ENCODE data around the gene RSRC2. TPM values are rescaled to one million over a fixed set of nuclear protein-coding genes. Genes with fewer than 3 reads are reported as not detected.

RSRC2 gene
- total RNA-seq, 6 experiments from 2014 or later = 38.7 to 52.7 (median 44.2) TPM

GRCh38 chr12:122560138-122560537 lies 33.4 kb upstream of the RSRC2 start:
- no peak overlapping the region for H3K4me3 Mint-ChIP-seq
- no peak for TF ChIP-seq CTCF (IDR thresholded peaks at IDR 0.05)
- H3K27ac Mint-ChIP-seq = no peak overlapping the region
- no peaks in the 10 kb centered on the region for H3K4me1 Mint-ChIP-seq (ENCODE audit: low read depth)
- peaks cover 11% of the 10 kb centered on the region; the same call in 1 of the 2 replicates for H3K36me3 Mint-ChIP-seq (ENCODE audit: low read depth)
- no peaks in the 10 kb centered on the region for H3K27me3 Mint-ChIP-seq (ENCODE audit: insufficient read depth)
- no peaks in the 10 kb centered on the region for H3K9me3 Mint-ChIP-seq
- DNase-seq = no peak

GRCh38 chr12:122558745-122559641 lies 32.3 kb upstream of the RSRC2 start:
- no peaks in the 10 kb centered on the region for H3K27me3 Mint-ChIP-seq (ENCODE audit: insufficient read depth)
- no peak for DNase-seq
- no peaks in the 10 kb centered on the region for H3K9me3 Mint-ChIP-seq
- H3K4me3 Mint-ChIP-seq = no peak overlapping the region
- H3K4me1 Mint-ChIP-seq (ENCODE audit: low read depth) = no peaks in the 10 kb centered on the region
- no peak for TF ChIP-seq CTCF (IDR thresholded peaks at IDR 0.05)
- peaks cover 16% of the 10 kb centered on the region; the same call in 1 of the 2 replicates for H3K36me3 Mint-ChIP-seq (ENCODE audit: low read depth)
- no peak overlapping the region for H3K27ac Mint-ChIP-seq

GRCh38 chr12:122547330-122547729 lies 20.6 kb upstream of the RSRC2 start:
- H3K27me3 Mint-ChIP-seq (ENCODE audit: insufficient read depth) = no peaks in the 10 kb centered on the region; the same call in 1 of the 2 replicates
- no peaks in the 10 kb centered on the region for H3K9me3 Mint-ChIP-seq
- H3K4me3 Mint-ChIP-seq = no peak overlapping the region
- TF ChIP-seq CTCF (IDR thresholded peaks at IDR 0.05) = no peak
- H3K4me1 Mint-ChIP-seq (ENCODE audit: low read depth) = no peaks in the 10 kb centered on the region
- DNase-seq = no peak
- no peak overlapping the region for H3K27ac Mint-ChIP-seq
- H3K36me3 Mint-ChIP-seq (ENCODE audit: low read depth) = peaks cover 8% of the 10 kb centered on the region; the same call in 1 of the 2 replicates

GRCh38 chr12:122545855-122546254 lies 19.1 kb upstream of the RSRC2 start:
- no peaks in the 10 kb centered on the region for H3K4me1 Mint-ChIP-seq (ENCODE audit: low read depth)
- TF ChIP-seq CTCF (IDR thresholded peaks at IDR 0.05) = no peak
- no peak for DNase-seq
- no peak overlapping the region for H3K27ac Mint-ChIP-seq
- no peaks in the 10 kb centered on the region for H3K9me3 Mint-ChIP-seq
- H3K27me3 Mint-ChIP-seq (ENCODE audit: insufficient read depth) = no peaks in the 10 kb centered on the region; the same call in 1 of the 2 replicates
- no peak overlapping the region for H3K4me3 Mint-ChIP-seq
- H3K36me3 Mint-ChIP-seq (ENCODE audit: low read depth) = peaks cover 4% of the 10 kb centered on the region; the same call in 1 of the 2 replicates

- no peaks in the 10 kb centered on the region for H3K4me1 Mint-ChIP-seq (ENCODE audit: low read depth)
- H3K9me3 Mint-ChIP-seq = no peaks in the 10 kb centered on the region
Observed at GRCh38 chr12:122544537-122544936, 17.8 kb upstream of the RSRC2 start.

More at GRCh38 chr12:122544537-122544936, 17.8 kb upstream of the RSRC2 start:
- H3K4me3 Mint-ChIP-seq = no peak overlapping the region
- no peaks in the 10 kb centered on the region; the same call in 1 of the 2 replicates for H3K27me3 Mint-ChIP-seq (ENCODE audit: insufficient read depth)
- H3K27ac Mint-ChIP-seq = no peak overlapping the region
- no peaks in the 10 kb centered on the region for H3K36me3 Mint-ChIP-seq (ENCODE audit: low read depth)
- DNase-seq = no peak
- TF ChIP-seq CTCF (IDR thresholded peaks at IDR 0.05) = no peak
